OCI-LY3 (cell line): Measurements from ENCODE around the gene DBNDD2.

Experiments used
- H2AFZ ChIP-seq: fragments of 200-600, 300-600 bp; shearing (Covaris generic); 2 replicates; pipeline ENCODE4 v1.6.0; 2014; ENCODE audit warnings: antibody characterized with exemption, low read depth, low read length
- H3K27ac ChIP-seq: fragments of 200-600, 300-600 bp; sonication (generic); 2 replicates; pipeline ENCODE4 v1.5.1; 2014; ENCODE audit warnings: mild to moderate bottlenecking, low read length, moderate library complexity, mixed read lengths
- H3K27me3 ChIP-seq: fragments of 200-600, 300-600 bp; sonication (generic); 2 replicates; pipeline ENCODE4 v1.6.1; 2014; ENCODE audit warnings: low read depth, low read length, mixed read lengths
- H3K36me3 ChIP-seq: fragments of 200-600, 300-600 bp; sonication (generic); replicated peaks from 2 replicates; pipeline ENCODE3; 2014; ENCODE audit warnings: low read depth, low read length, mixed read lengths
- H3K4me1 ChIP-seq: fragments of 300-600, 200-600 bp; sonication (generic); 2 replicates; pipeline ENCODE4 v1.6.1; 2014; ENCODE audit warnings: low read length, mixed read lengths
- H3K4me2 ChIP-seq: fragments of 200-600, 300-600 bp; sonication (generic); 2 replicates; pipeline ENCODE4 v1.6.1; 2014; ENCODE audit warnings: low read length, mixed read lengths
- H3K4me3 ChIP-seq: fragments of 300-600, 200-600 bp; sonication (generic); 2 replicates; pipeline ENCODE4 v1.5.1; 2014; ENCODE audit warnings: antibody characterized with exemption, mild to moderate bottlenecking, low read length, moderate library complexity
- H3K79me2 ChIP-seq: fragments of 300-600, 200-600 bp; shearing (Covaris generic); 2 replicates; pipeline ENCODE4 v1.6.1; 2014; ENCODE audit warnings: mild to moderate bottlenecking, low read length, mixed read lengths
- H3K9ac ChIP-seq: fragments of 300-600, 200-600 bp; shearing (Covaris generic); 2 replicates; pipeline ENCODE4 v1.6.0; 2014; ENCODE audit warnings: mild to moderate bottlenecking, low read length, moderate library complexity
- H3K9me3 ChIP-seq: fragments of 200-600, 300-600 bp; shearing (Covaris generic); 2 replicates; pipeline ENCODE4 v1.6.1; 2014; ENCODE audit warnings: low read length, mixed read lengths; ENCODE audit not compliant: insufficient read depth
- H4K20me1 ChIP-seq: fragments of 200-600, 300-600 bp; sonication (generic); 2 replicates; pipeline ENCODE4 v1.6.1; 2016; ENCODE audit warnings: low read length, mixed read lengths; ENCODE audit not compliant: insufficient read depth
- CTCF ChIP-seq: fragments of 200-600, 300-600 bp; sonication (generic); IDR thresholded peaks from 2 replicates; pipeline ENCODE4 v1.5.1; 2014; ENCODE audit warnings: antibody characterized with exemption, low read length, low read depth
- EZH2phosphoT487 ChIP-seq: fragments of 200-600 bp; shearing (Covaris generic); IDR thresholded peaks from 2 replicates; pipeline ENCODE4 v1.6.1; 2018; ENCODE audit warnings: antibody characterized with exemption, mixed run types, low read depth

DBNDD2 gene

GRCh38 chr20:45370571-45371160 is 37.4 kb upstream of the DBNDD2 start:
- H2AFZ ChIP-seq: no peak overlapping the region
- H3K27ac ChIP-seq: no peak overlapping the region
- peaks cover 24% of the 10 kb centered on the region for H3K79me2 ChIP-seq
- H3K36me3 ChIP-seq: peaks cover 42% of the 10 kb centered on the region
- peaks cover 31% of the 10 kb centered on the region for H3K27me3 ChIP-seq
- no peak overlapping the region for H3K4me2 ChIP-seq
- TF ChIP-seq EZH2phosphoT487: no peak
- no peak for TF ChIP-seq CTCF
- H4K20me1 ChIP-seq: peaks cover 45% of the 10 kb centered on the region
- no peak overlapping the region for H3K9ac ChIP-seq
- H3K4me1 ChIP-seq: peaks cover 55% of the 10 kb centered on the region
- H3K9me3 ChIP-seq: no peaks in the 10 kb centered on the region
- no peak overlapping the region for H3K4me3 ChIP-seq

DNA sequence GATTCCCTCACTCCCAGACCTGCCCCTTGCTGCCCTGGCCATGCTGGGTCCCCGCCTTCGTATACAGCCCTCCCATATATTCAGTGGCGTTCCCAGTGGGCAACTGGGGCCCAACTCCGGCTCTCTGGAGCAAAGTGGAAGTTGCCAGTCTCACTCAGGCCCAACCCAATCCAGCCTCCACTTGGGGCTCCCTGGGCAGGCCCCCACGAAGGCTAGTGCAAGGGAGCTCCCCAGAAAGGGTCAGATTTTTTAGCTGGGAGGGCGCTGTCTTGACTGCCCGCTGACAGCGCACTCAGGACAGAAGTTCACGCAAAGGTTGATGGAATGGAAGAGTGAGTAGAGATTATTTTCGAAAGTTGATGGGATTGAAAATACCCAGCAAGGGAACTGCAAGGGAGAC is 35.8 kb upstream of the DBNDD2 start:
- no peak overlapping the region for H3K4me3 ChIP-seq
- TF ChIP-seq EZH2phosphoT487 (no peak), CTCF (no peak)

GRCh38 chr20:45372646-45373352 is 35.3 kb upstream of the DBNDD2 start:
- TF ChIP-seq CTCF (no peak), EZH2phosphoT487 (no peak)
- H3K27me3 ChIP-seq: peaks cover 16% of the 10 kb centered on the region
- peaks cover 20% of the 10 kb centered on the region for H3K36me3 ChIP-seq
- H3K4me2 ChIP-seq: peak overlapping the region; percentile 74
- no peak overlapping the region for H3K9ac ChIP-seq
- H3K4me1 ChIP-seq: peaks cover 35% of the 10 kb centered on the region
- H4K20me1 ChIP-seq: peaks cover 25% of the 10 kb centered on the region
- peaks cover 9% of the 10 kb centered on the region; the same call in 1 of the 2 replicates for H3K79me2 ChIP-seq
- H3K4me3 ChIP-seq: peak overlapping the region; percentile 71
- H3K9me3 ChIP-seq: no peaks in the 10 kb centered on the region
- no peak overlapping the region for H3K27ac ChIP-seq
- H2AFZ ChIP-seq: no peak overlapping the region

More for the DNA sequence above, 35.8 kb upstream of the DBNDD2 start:
- Histone ChIP-seq H2AFZ (no peak overlapping the region), H3K9me3 (no peaks in the 10 kb centered on the region), H3K4me2 (no peak overlapping the region), H4K20me1 (peaks cover 30% of the 10 kb centered on the region), H3K4me1 (peaks cover 41% of the 10 kb centered on the region), H3K79me2 (peaks cover 11% of the 10 kb centered on the region; the same call in 1 of the 2 replicates), H3K27ac (no peak overlapping the region), H3K36me3 (peaks cover 26% of the 10 kb centered on the region), H3K9ac (no peak overlapping the region), H3K27me3 (peaks cover 16% of the 10 kb centered on the region)

DNA sequence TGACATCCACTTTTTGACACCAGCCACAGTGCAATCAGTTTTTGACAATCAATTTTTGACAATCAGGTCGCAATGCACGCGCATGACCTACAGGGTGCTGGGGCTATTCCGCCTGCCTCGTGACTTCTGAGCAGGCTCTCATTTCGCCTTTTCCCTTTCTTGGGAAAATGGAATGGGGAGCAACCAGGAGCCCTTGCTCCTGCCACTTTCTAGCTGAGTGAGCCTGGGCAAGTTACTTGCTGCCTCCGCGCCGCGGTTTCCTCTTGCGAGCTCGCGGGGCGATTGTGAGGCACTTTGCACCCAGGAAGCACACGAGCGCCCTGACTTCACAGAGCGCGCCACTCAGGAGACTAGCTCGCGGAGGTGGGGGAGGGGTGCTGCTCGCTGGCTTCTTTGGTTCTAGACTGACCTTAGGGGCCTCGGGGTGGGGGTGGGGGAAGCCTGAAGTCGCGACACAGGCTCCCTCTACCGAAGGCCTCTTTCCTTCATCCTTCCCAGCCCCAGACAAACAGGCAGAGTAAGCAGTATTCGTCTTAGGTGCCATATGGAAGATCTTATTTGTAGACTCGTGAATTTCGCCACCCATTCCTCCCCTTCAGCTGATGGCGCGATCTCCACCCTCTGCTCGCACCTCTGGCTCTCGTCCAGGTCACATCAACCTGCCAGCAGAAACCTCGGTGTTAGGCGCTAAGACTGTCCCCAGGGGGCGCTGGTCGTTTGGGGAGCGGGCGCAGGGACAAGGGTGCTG is 34.6 kb upstream of the DBNDD2 start:
- Histone ChIP-seq H3K4me2 (peak overlapping the region; percentile 74), H3K9ac (peak overlapping the region; percentile 41), H3K9me3 (no peaks in the 10 kb centered on the region), H3K4me3 (peak overlapping the region; percentile 71), H3K4me1 (peaks cover 30% of the 10 kb centered on the region), H4K20me1 (peaks cover 21% of the 10 kb centered on the region), H2AFZ (0 out of 2 replicates have a peak overlapping the region, but pooled peaks have one; percentile 9), H3K79me2 (peaks cover 9% of the 10 kb centered on the region; the same call in 1 of the 2 replicates), H3K27me3 (peaks cover 16% of the 10 kb centered on the region), H3K27ac (no peak overlapping the region), H3K36me3 (peaks cover 23% of the 10 kb centered on the region)
- TF ChIP-seq EZH2phosphoT487 (no peak), CTCF (peak; percentile 98)
